Adipocyte (in vitro differentiated cells): ENCODE measurements around the gene SYNPO2.
"Not testable (repeated sequence)": the region's sequence is repeated elsewhere in the genome, so short reads cannot be mapped to it uniquely, and the experiment has no call there.

Source experiments
- DNase-seq: peaks from one replicate; pipeline ENCODE4 v3.0.0-alpha.2; 2015; ENCODE audit warnings: low read depth
- H3K27me3 ChIP-seq: replicated peaks from 2 replicates; pipeline ENCODE4 v1.7.0; 2013; ENCODE audit warnings: mild to moderate bottlenecking, low read length, moderate library complexity; ENCODE audit not compliant: control insufficient read depth, insufficient read depth
- H3K36me3 ChIP-seq: 2 replicates; pipeline ENCODE4 v1.7.0; 2013; ENCODE audit warnings: low read length, mild to moderate bottlenecking, moderate library complexity; ENCODE audit not compliant: control insufficient read depth, insufficient read depth, severe bottlenecking
- H3K4me1 ChIP-seq: 2 replicates; pipeline ENCODE4 v1.7.0; 2013; ENCODE audit warnings: mild to moderate bottlenecking, low read length, moderate library complexity; ENCODE audit not compliant: control insufficient read depth, insufficient read depth
- H3K4me3 ChIP-seq: 2 replicates; pipeline ENCODE4 v1.7.0; 2013; ENCODE audit warnings: mild to moderate bottlenecking, low read length, moderate library complexity
- H3K9ac ChIP-seq: 2 replicates; pipeline ENCODE4 v1.7.0; 2013; ENCODE audit warnings: mild to moderate bottlenecking, low read length, moderate library complexity
- H3K9me3 ChIP-seq: 2 replicates; pipeline ENCODE4 v1.7.0; 2013; ENCODE audit warnings: mild to moderate bottlenecking, low read length, moderate library complexity; ENCODE audit not compliant: control insufficient read depth

SYNPO2 gene

GRCh38 chr4:118850488-118851173 is 38.0 kb upstream of the SYNPO2 start:
- peak; percentile 55 for DNase-seq
- Histone ChIP-seq H3K4me3 (peak overlapping the region; percentile 71), H3K4me1 (no peaks in the 10 kb centered on the region), H3K27me3 (no peaks in the 10 kb centered on the region), H3K9me3 (no peaks in the 10 kb centered on the region), H3K36me3 (no peaks in the 10 kb centered on the region), H3K9ac (peak overlapping the region; percentile 13)

- Histone ChIP-seq H3K9ac (no peak overlapping the region), H3K9me3 (no peaks in the 10 kb centered on the region), H3K36me3 (no peaks in the 10 kb centered on the region), H3K27me3 (no peaks in the 10 kb centered on the region), H3K4me1 (peaks cover 3% of the 10 kb centered on the region), H3K4me3 (no peak overlapping the region)
- DNase-seq = no peak
Measured at GRCh38 chr4:118857760-118858159, 30.9 kb upstream of the SYNPO2 start.

GRCh38 chr4:118858779-118859178 is 29.9 kb upstream of the SYNPO2 start:
- H3K4me1 ChIP-seq = peaks cover 3% of the 10 kb centered on the region
- H3K4me3 ChIP-seq = no peak overlapping the region
- no peaks in the 10 kb centered on the region for H3K36me3 ChIP-seq
- H3K9ac ChIP-seq = no peak overlapping the region
- H3K9me3 ChIP-seq = no peaks in the 10 kb centered on the region
- no peak for DNase-seq
- H3K27me3 ChIP-seq = no peaks in the 10 kb centered on the region

GRCh38 chr4:118865091-118865708 is 23.5 kb upstream of the SYNPO2 start:
- no peaks in the 10 kb centered on the region for H3K36me3 ChIP-seq
- H3K9me3 ChIP-seq = no peaks in the 10 kb centered on the region
- peak overlapping the region; percentile 8 for H3K9ac ChIP-seq
- DNase-seq = peak; percentile 69
- peaks cover 22% of the 10 kb centered on the region for H3K4me1 ChIP-seq
- H3K27me3 ChIP-seq = no peaks in the 10 kb centered on the region
- no peak overlapping the region for H3K4me3 ChIP-seq

GRCh38 chr4:118866442-118866841 is 22.2 kb upstream of the SYNPO2 start:
- no peak overlapping the region for H3K9ac ChIP-seq
- H3K27me3 ChIP-seq = no peaks in the 10 kb centered on the region
- peaks cover 27% of the 10 kb centered on the region for H3K4me1 ChIP-seq
- no peak overlapping the region for H3K4me3 ChIP-seq
- no peaks in the 10 kb centered on the region for H3K9me3 ChIP-seq
- DNase-seq = no peak
- no peaks in the 10 kb centered on the region for H3K36me3 ChIP-seq

- Histone ChIP-seq H3K4me1 (peaks cover 27% of the 10 kb centered on the region), H3K9ac (peak overlapping the region; percentile 51), H3K27me3 (no peaks in the 10 kb centered on the region), H3K36me3 (no peaks in the 10 kb centered on the region), H3K4me3 (peak overlapping the region; percentile 58), H3K9me3 (no peaks in the 10 kb centered on the region)
- DNase-seq = peak; percentile 87
Measured at GRCh38 chr4:118867311-118868067, 21.2 kb upstream of the SYNPO2 start.

- Histone ChIP-seq H3K4me1 (peaks cover 27% of the 10 kb centered on the region), H3K36me3 (no peaks in the 10 kb centered on the region), H3K9ac (no peak overlapping the region), H3K4me3 (no peak overlapping the region), H3K9me3 (no peaks in the 10 kb centered on the region), H3K27me3 (no peaks in the 10 kb centered on the region)
- peak; percentile 39 for DNase-seq
Measured at GRCh38 chr4:118869808-118870342, 18.8 kb upstream of the SYNPO2 start.

GRCh38 chr4:118872181-118872580 is 16.5 kb upstream of the SYNPO2 start:
- no peak overlapping the region for H3K9ac ChIP-seq
- DNase-seq = no peak
- H3K36me3 ChIP-seq = no peaks in the 10 kb centered on the region
- no peaks in the 10 kb centered on the region for H3K27me3 ChIP-seq
- peaks cover 20% of the 10 kb centered on the region for H3K4me1 ChIP-seq
- H3K4me3 ChIP-seq = no peak overlapping the region
- no peaks in the 10 kb centered on the region for H3K9me3 ChIP-seq

GRCh38 chr4:118877797-118878196 is 10.9 kb upstream of the SYNPO2 start:
- no peak overlapping the region for H3K4me3 ChIP-seq
- no peak overlapping the region for H3K9ac ChIP-seq
- no peaks in the 10 kb centered on the region for H3K9me3 ChIP-seq
- H3K27me3 ChIP-seq = peaks cover 3% of the 10 kb centered on the region
- no peaks in the 10 kb centered on the region for H3K4me1 ChIP-seq
- H3K36me3 ChIP-seq = no peaks in the 10 kb centered on the region
- no peak for DNase-seq

GRCh38 chr4:118878507-118878906 is 10.1 kb upstream of the SYNPO2 start:
- DNase-seq, H3K4me1 ChIP-seq, H3K36me3 ChIP-seq, H3K4me3 ChIP-seq, H3K27me3 ChIP-seq, H3K9me3 ChIP-seq, H3K9ac ChIP-seq: not testable (repeated sequence)

GRCh38 chr4:118879409-118879808 is 9.2 kb upstream of the SYNPO2 start:
- DNase-seq = no peak
- Histone ChIP-seq H3K9ac (no peak overlapping the region), H3K27me3 (peaks cover 3% of the 10 kb centered on the region), H3K9me3 (no peaks in the 10 kb centered on the region), H3K36me3 (no peaks in the 10 kb centered on the region), H3K4me1 (no peaks in the 10 kb centered on the region), H3K4me3 (no peak overlapping the region)
